Activated B cell treated with CpG ODN at 0.5 μM for 24 hours (primary cell): ENCODE measurements around the gene LRRC75B. TPM values are rescaled to one million over a fixed set of nuclear protein-coding genes. Genes with fewer than 3 reads are reported as not detected.
"Not testable (repeated sequence)": the region's sequence is repeated elsewhere in the genome, so short reads cannot be mapped to it uniquely, and the experiment has no call there.

ENCODE experiments used
- ATAC-seq: fragments of 200-7000 bp; cut with Tn5 transposase; one replicate; pipeline ENCODE4 v1.10.0; 2021; ENCODE audit warnings: low read depth, mild to moderate bottlenecking, moderate library complexity
- CTCF ChIA-PET: fragments of 350-600 bp; sonication (Branson Sonifier 250); formaldehyde crosslinking; loops from one replicate; lab custom pipeline; 2021; ENCODE audit warnings: antibody characterized with exemption; lab: Charles Lee
- POLR2A ChIA-PET: fragments of 350-600 bp; sonication (Branson Sonifier 250); formaldehyde crosslinking; loops from one replicate; lab custom pipeline; 2021; ENCODE audit warnings: antibody characterized with exemption; lab: Charles Lee
- DNase-seq: peaks from one replicate; pipeline ENCODE4 v3.0.0; 2022
- H3K27ac Mint-ChIP-seq: one replicate; pipeline ENCODE4 v1.8.0; 2020; ENCODE audit warnings: mixed read lengths
- H3K27me3 Mint-ChIP-seq: one replicate; pipeline ENCODE4 v1.8.0; 2021; ENCODE audit warnings: mixed read lengths
- H3K36me3 Mint-ChIP-seq: one replicate; pipeline ENCODE4 v1.8.0; 2021; ENCODE audit warnings: low read depth, mixed read lengths
- H3K4me1 Mint-ChIP-seq: one replicate; pipeline ENCODE4 v1.8.0; 2021; ENCODE audit warnings: mixed read lengths
- H3K4me3 Mint-ChIP-seq: one replicate; pipeline ENCODE4 v1.8.0; 2020; ENCODE audit warnings: mild to moderate bottlenecking, mixed read lengths
- H3K9me3 Mint-ChIP-seq: one replicate; pipeline ENCODE4 v1.8.0; 2020; ENCODE audit warnings: mixed read lengths
- CTCF ChIP-seq: fragments of 200-600 bp; IDR thresholded peaks from one replicate; pipeline ENCODE4 v1.8.0; 2022; ENCODE audit warnings: antibody characterized with exemption, mild to moderate bottlenecking
- intact Hi-C: fragments of 100-400 bp; cut with micrococcal nuclease; formaldehyde crosslinking; loops from one replicate; pipeline ENCODE4 v1.15.1; 2024
- total RNA-seq: library from RNA; stranded (reverse); gene quantifications from 2 replicates; pipeline ENCODE4 v1.2.3, GENCODE V29; 2022

The LRRC75B gene
- total RNA-seq, 1 donor from 2014 or later: 0.82 TPM

DNA sequence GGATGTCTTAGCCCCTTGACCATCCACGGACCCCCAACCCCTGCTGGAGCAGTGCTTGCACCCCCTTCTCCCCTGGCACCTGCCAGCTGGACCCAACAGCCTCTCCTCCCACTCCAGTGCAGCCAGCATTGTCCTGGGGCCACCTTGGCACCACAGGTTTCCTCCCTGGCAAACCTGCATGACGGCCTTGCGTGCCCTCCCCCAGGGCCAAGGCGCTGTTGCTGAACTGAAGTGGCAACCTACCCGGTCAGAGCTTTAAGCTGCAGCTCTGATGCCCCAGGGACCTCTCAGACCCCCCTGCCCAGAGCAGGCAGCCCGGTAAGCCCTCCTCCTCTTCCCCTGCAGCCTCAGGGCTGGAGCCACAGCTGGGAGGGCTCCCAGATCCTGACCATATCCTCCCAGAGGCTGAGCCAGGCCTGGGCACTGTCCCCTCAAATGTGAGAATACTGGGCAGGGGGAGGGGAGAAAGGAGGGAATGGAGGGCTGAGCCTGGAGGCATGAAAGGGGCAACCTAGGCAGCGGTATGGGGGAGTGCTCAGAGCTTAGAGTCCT is 1.8 kb upstream of the LRRC75B start:
- CTCF ChIA-PET: no interaction called here
- H3K9me3 Mint-ChIP-seq: no peaks in the 10 kb centered on the region
- POLR2A ChIA-PET: no interaction called here
- peaks cover 5% of the 10 kb centered on the region for H3K4me1 Mint-ChIP-seq
- H3K4me3 Mint-ChIP-seq: no peak overlapping the region
- ATAC-seq (no peak), DNase-seq (no peak)
- H3K36me3 Mint-ChIP-seq: no peaks in the 10 kb centered on the region
- H3K27ac Mint-ChIP-seq: no peak overlapping the region
- no peak for TF ChIP-seq CTCF
- intact Hi-C loops: no loop called here
- peaks cover 4% of the 10 kb centered on the region for H3K27me3 Mint-ChIP-seq

- TF ChIP-seq CTCF: no peak
- peaks cover 5% of the 10 kb centered on the region for H3K4me1 Mint-ChIP-seq
- ATAC-seq: no peak
- CTCF ChIA-PET: no interaction called here
- intact Hi-C loops: no loop called here
- H3K36me3 Mint-ChIP-seq: no peaks in the 10 kb centered on the region
- H3K27ac Mint-ChIP-seq: no peak overlapping the region
- peaks cover 4% of the 10 kb centered on the region for H3K27me3 Mint-ChIP-seq
- no peak for DNase-seq
- H3K4me3 Mint-ChIP-seq: peak overlapping the region; percentile 19
- POLR2A ChIA-PET: no interaction called here
- H3K9me3 Mint-ChIP-seq: no peaks in the 10 kb centered on the region
Measured at GRCh38 chr22:24593836-24594568, 1.1 kb upstream of the LRRC75B start.

DNA sequence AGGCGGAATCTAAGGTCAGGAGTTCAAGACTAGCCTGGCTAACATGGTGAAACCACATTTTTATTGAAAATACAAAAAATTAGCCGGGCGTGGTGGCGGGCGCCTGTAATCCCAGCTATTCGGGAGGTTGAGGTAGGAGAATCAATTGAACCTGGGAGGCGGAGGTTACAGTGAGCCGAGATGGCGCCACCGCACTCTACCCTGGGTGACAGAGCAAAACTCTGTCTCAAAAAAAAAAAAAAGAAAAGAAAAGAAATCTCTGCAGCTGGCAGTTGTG is 624 bp upstream of the LRRC75B start:
- CTCF ChIA-PET, intact Hi-C loops, DNase-seq, H3K4me1 Mint-ChIP-seq, H3K27me3 Mint-ChIP-seq, POLR2A ChIA-PET, H3K9me3 Mint-ChIP-seq, H3K36me3 Mint-ChIP-seq, ATAC-seq, H3K27ac Mint-ChIP-seq: not testable (repeated sequence)
- peak overlapping the region; percentile 56 for H3K4me3 Mint-ChIP-seq

GRCh38 chr22:24592058-24592850 is 619 bp downstream of the LRRC75B start:
- H3K4me3 Mint-ChIP-seq: peak overlapping the region; percentile 83
- no peak for DNase-seq
- ChIA-PET CTCF (no interaction called here), POLR2A (no interaction called here)
- no peak overlapping the region for H3K27ac Mint-ChIP-seq
- H3K27me3 Mint-ChIP-seq: peaks cover 4% of the 10 kb centered on the region
- H3K9me3 Mint-ChIP-seq: no peaks in the 10 kb centered on the region
- TF ChIP-seq CTCF: no peak
- peak; percentile 36 for ATAC-seq
- no peaks in the 10 kb centered on the region for H3K36me3 Mint-ChIP-seq
- intact Hi-C loops: no loop called here
- peaks cover 5% of the 10 kb centered on the region for H3K4me1 Mint-ChIP-seq

GRCh38 chr22:24591286-24591830 is 1.5 kb downstream of the LRRC75B start:
- CTCF ChIA-PET: no interaction called here
- intact Hi-C loops: no loop called here
- H3K27ac Mint-ChIP-seq: no peak overlapping the region
- peaks cover 4% of the 10 kb centered on the region for H3K27me3 Mint-ChIP-seq
- ATAC-seq (no peak), DNase-seq (no peak)
- H3K9me3 Mint-ChIP-seq: no peaks in the 10 kb centered on the region
- POLR2A ChIA-PET: no interaction called here
- H3K36me3 Mint-ChIP-seq: no peaks in the 10 kb centered on the region
- TF ChIP-seq CTCF: no peak
- no peak overlapping the region for H3K4me3 Mint-ChIP-seq
- peaks cover 5% of the 10 kb centered on the region for H3K4me1 Mint-ChIP-seq
